K562 treated with DMSO at 1 percent for 24 hours (cell line): ENCODE data around the gene OSGEPL1. TPM values are rescaled to one million over a fixed set of nuclear protein-coding genes. Genes with fewer than 3 reads are reported as not detected.

Source experiments
- total RNA-seq: library from RNA; unstranded; fragments of 300-600 nt; gene quantifications from 2 replicates; pipeline ENCODE4 v1.2.3, GENCODE V29; 2022; ENCODE audit warnings: low read depth; ENCODE audit not compliant: insufficient read depth

Gene OSGEPL1, protein sequence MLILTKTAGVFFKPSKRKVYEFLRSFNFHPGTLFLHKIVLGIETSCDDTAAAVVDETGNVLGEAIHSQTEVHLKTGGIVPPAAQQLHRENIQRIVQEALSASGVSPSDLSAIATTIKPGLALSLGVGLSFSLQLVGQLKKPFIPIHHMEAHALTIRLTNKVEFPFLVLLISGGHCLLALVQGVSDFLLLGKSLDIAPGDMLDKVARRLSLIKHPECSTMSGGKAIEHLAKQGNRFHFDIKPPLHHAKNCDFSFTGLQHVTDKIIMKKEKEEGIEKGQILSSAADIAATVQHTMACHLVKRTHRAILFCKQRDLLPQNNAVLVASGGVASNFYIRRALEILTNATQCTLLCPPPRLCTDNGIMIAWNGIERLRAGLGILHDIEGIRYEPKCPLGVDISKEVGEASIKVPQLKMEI
- 3.6 and 4.5 TPM in 2 replicates for total RNA-seq

DNA sequence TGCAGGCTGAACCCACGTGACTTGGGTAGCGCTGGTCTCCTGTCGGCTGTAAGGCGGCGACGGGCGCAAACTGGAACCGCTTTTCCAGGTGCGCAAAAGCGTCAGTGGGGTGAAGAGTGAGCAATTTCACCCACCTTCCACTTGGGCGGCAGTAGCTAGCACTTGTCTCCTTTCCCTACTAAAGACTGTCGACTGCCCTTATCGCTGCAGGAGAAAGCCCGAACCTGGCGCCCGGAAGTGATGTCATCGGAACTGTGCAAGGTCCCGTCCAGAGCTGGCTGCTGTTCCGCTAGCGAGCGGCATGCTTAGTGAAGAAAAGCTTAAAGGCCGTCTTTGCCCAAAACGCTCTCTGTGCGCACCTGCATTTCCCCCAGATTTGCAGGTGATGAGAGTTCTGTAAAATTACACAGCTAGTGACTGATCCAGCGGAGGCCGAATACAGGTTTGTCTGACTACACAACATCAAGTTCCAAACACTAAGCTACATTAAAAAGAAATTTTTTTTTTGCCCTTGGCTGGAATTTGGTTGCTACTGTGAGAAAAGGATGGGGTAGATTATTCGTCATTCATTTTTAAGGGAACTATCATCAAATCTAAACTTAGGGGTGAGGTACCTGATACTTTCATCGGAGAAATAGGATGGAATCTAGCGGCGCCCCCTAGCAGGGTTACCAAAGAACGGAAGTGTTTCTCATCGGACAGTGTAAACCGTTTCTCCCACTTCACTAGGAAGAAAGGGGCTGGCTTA lies at the start of gene OSGEPL1:
TSS of gene OSGEPL1 (minus strand) at position 242 of the 748 bp plus-strand sequence. CDS start 1,152 bp downstream, outside the sequence.

DNA sequence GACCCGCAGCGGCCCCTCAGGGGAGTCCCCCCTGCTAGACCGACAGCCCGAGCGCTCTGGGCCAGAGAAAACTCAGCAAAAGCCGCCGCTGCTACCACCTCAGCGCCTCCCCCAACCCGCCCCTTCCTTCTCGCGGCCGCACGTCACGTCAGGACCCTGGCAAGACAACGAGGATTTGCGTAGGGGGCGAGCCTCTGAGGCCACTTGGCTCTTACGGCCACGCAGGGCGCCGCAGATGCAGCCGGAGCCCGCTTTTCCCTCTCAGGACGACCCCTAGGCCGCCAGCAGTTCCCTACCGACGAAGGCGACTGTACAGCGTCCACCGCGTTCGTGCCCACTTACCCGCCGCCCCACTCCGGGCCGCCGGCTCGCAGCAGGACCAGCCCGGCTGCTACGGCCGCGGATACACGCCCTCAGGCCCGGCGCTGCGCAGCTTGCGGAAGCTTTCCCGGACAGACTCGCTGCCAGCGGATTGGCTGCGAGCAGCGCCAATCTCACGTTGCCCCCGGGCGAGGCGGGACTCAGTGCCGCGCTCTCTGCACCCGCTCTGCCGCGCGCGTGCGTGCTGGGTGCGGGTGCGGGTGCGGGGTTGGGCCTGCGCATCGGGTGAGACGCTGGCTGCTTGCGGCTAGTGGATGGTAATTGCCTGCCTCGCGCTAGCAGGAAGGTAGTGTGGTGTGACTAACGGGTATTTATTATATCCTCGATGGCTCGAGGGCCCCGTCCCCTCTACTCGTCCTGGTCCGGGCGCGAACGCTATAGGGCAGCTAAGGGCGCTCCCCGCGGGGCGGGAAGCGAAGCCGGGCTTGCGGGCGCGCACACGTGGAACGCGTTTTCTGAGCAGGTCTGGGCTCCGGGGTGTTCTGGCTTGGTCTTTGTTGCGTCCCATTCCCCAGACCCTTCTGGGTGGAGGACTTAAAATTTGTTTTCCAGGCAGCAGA lies 21.6 kb upstream of the OSGEPL1 start, which contains the start of the genes ORMDL1 and PMS1:
TSS of gene ORMDL1 (minus strand) at position 413 of the 941 bp plus-strand sequence. CDS start 1,744 bp downstream, outside the sequence.
TSS of gene PMS1 (plus strand) at position 524 of the 941 bp plus-strand sequence. CDS start 7,360 bp downstream, outside the sequence.

Other genes starting within 250 kb of the OSGEPL1 start
- 9.8 and 13.0 TPM in 2 replicates for gene SLC40A1, start 182.0 kb downstream of the OSGEPL1 start, total RNA-seq
- 16.9 and 19.3 TPM in 2 replicates for gene ASNSD1, start 101.3 kb downstream of the OSGEPL1 start, total RNA-seq
- 0.10 TPM in 1 of 2 replicates, not detected in the other for gene ANKAR, start 88.1 kb downstream of the OSGEPL1 start, total RNA-seq
- gene ORMDL1, start 21.5 kb upstream of the OSGEPL1 start, total RNA-seq, result 17.5 and 21.8 TPM in 2 replicates
- 4.8 and 5.4 TPM in 2 replicates for gene PMS1, start 21.7 kb upstream of the OSGEPL1 start, total RNA-seq